Activated T-helper 1 cell treated with Interleukin-2 at 50 U/mL for 16 hours (primary cell): ENCODE data around the gene TDRD10.
"Not testable (repeated sequence)": the region's sequence is repeated elsewhere in the genome, so short reads cannot be mapped to it uniquely, and the experiment has no call there.

Experiments used
- DNase-seq: peaks from one replicate; pipeline ENCODE4 v3.0.0-alpha.2; 2020; ENCODE audit warnings: low read depth

TDRD10 gene

DNA sequence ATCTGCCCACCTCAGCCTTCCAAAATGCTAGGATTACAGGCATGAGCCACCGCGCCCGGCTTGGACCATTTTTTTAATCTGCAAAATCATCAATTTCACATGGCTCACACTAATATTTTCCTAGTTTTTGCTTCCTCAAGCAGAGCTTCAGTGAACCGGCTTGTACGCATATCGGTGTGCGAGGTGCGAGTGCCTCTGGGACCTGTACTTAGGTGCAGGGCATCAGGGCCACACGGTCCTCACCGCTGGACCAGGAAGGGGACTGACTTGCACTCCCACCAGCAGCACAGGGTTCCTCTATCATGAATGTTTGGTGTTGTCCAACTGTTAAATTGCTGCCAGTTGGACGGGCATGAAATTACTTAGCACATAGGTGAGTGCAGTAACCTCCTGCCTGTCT, 15.6 kb downstream of the TDRD10 start:
- DNase-seq, result no peak

DNA sequence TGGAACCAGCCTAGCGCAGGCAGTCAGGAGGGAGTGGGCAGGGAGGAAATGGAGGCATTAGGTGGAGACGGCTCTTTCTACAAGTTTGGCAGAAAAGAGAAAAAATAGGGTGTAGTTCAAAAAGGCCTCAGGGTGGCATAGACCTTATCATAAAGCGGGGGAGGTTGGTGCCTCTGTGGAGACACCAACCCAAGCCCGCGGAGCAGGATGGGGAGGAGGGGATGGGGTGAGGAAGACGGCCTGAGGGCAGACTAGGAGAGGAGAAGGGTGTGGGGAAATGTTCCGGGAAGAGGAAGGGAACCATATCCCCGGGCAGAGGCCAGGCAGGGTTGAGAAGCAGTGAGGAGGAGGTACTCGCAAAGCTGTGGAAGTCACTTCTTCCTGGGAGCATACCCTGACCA, 17.6 kb downstream of the TDRD10 start:
- DNase-seq, result no peak

DNA sequence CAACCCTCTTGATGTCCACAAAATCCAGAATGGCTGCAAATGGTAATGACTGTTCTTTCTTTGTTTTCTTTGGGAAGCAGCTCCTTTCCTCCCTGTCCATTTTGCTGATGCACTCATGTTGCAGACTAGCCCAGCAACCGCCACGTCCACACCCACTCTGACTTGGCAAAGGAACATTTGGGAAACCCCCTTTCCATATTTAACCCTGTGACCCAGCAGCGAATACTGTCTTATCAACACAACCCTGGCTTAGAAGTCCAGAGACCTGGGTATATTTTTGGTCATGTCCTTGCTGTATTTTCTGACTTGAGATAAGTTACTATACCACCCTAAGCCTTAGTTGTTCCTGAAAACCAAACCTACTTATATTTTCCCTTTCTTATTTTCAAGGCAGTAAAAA, 18.3 kb downstream of the TDRD10 start:
- DNase-seq, result no peak

DNA sequence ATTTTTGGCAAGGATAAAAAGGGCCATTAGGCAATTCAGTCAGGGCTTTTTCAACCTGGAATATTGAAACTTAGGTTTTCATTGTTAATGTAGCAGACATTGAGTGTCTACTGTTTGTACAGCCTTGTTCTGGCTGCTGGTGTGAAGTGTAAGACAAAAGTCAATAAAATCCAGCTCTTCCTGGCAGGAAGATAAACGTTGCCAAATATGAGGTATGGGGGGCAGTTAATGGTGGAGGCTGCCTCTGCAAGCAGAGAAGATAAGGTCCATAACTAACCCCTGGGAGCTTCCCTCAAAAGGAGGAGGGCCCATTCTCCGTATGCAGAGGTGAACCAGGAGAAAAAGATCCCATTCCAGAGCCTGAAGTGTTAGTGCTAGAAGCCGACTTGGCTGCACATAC, 19.7 kb downstream of the TDRD10 start:
- no peak for DNase-seq

DNA sequence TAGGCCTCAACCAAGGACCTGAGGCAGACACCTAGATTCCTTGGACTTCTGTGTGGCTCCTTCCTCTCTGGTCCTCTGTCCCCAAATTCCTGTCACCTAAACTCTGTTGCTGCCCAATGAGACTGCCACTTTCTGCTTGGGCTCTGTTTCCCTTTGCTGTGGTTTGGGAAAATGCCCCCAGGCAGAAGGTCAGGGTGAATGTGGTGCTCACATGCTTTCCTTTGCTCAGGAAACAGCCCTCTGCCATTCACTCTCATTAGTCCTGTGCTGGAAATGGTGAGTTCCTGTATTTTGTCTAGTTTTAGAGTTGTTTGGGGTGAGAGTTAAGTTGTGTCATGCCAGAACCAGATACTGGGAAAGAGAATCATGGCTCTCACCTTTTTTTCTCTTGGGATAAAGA, 22.9 kb downstream of the TDRD10 start:
- DNase-seq, result no peak

DNA sequence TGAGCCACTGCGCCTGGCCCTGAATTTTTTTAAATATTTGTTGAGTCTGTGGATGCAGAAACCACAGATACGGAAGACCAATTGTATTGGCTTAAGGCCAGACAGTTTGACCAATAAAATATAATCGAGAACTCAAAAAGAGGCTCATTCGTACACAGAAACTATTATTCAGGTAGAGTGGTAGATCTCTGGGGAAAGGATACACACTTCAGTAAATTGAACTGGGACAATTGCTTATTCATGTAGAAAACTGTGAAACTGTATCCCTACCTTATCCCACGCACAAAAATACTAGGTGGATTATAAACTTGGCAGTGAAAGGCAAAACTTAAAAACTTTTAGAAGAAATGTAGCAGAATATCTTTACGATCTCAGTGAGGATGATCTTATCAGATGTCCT, 25.2 kb downstream of the TDRD10 start:
- no peak for DNase-seq

DNA sequence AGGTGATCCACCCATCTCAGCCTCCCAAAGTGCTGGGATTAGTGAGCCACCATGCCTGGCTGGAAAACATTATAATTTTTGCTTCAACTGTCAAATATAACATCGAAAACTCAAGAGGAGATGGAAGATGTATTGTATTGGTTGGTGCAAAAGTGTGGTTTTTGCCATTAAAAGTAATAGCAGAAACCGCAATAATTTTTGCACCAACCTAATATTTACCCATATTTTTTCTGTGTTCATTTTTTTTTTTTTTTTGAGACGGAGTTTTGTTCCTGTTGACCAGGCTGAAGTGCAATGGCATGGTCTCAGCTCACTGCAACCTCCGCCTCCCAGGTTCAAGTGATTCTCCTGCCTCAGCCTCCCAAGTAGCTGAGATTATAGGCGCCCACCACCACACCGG, 27.3 kb downstream of the TDRD10 start:
- no peak for DNase-seq

DNA sequence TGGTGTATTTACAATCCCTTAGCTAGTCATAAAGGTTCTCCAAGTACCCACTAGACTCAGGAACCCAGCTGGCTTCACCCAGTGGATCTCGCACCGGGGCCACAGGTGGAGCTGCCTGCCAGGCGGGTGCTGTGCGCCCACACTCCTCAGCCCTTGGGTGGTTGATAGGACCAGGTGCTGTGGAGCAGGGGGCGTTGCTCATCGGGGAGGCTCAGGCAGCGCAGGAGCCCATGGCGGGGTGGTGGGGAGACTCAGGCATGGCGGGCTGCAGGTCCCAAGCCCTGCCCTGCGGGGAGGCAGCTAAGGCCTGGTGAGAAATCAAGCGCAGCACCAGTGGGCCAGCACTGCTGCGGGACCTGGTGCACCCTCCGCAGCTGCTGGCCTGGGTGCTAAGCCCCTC, 29.9 kb downstream of the TDRD10 start:
- DNase-seq, result not testable (repeated sequence)

DNA sequence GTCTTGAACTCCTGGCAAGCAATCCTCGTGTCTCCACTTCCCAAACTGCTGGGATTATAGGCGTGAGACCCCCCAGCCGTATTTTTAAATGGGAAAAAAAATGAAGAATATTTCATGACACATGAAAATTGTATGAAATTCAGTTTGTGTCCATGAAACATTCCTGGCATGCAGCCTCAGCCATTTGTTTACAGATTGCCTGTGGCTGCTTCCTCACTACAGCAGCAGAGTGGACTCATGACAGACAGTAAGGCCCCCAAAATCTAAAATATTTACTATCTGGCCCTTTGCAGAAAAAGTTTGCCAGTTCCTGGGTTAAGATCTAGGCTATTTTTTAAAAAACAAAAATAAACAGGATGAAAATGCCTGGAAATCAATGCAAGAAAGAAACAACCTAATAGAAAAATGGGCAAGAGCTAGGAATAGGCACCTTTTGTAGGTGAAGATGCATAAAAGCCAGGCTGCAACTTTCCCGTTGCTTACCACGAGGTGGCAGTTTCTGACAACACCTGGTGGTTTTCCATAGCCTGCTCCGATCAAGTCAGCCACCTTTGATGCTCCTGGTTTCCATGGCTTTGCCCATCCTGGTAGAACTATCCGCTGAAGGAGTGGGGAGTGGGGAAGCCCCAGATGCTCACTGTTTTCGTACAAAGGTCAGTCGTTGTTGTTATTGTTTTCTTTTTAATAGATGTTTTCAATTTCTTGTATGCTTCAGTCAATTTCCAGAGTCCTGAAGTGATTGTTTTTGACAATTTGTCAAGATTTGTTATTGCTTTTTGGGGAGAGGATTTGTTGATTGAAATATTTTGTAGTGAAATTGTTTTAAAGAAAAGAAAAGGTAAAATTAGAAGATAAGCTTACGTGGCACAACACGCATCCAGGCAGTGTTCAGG, 32.2 kb downstream of the TDRD10 start:
- no peak for DNase-seq

DNA sequence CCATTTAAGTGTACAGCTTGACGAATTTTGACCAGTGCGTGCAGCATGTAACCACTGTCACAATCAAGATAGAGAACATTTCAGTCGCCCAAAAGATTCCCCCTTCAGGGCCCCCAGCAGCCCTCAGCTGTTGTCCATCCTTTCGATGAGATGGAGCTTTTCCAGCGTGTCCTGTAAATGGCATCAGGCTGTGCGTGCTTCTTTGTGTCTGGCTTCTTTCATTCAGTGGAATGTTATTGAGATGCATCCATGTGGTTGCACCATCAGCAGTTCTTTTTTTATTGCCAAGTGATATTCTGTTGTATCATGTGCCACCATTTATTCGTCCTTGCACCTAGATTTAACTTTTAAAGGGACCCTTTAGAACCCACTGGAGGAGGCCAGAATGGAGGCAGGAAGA, 34.6 kb downstream of the TDRD10 start:
- no peak for DNase-seq

DNA sequence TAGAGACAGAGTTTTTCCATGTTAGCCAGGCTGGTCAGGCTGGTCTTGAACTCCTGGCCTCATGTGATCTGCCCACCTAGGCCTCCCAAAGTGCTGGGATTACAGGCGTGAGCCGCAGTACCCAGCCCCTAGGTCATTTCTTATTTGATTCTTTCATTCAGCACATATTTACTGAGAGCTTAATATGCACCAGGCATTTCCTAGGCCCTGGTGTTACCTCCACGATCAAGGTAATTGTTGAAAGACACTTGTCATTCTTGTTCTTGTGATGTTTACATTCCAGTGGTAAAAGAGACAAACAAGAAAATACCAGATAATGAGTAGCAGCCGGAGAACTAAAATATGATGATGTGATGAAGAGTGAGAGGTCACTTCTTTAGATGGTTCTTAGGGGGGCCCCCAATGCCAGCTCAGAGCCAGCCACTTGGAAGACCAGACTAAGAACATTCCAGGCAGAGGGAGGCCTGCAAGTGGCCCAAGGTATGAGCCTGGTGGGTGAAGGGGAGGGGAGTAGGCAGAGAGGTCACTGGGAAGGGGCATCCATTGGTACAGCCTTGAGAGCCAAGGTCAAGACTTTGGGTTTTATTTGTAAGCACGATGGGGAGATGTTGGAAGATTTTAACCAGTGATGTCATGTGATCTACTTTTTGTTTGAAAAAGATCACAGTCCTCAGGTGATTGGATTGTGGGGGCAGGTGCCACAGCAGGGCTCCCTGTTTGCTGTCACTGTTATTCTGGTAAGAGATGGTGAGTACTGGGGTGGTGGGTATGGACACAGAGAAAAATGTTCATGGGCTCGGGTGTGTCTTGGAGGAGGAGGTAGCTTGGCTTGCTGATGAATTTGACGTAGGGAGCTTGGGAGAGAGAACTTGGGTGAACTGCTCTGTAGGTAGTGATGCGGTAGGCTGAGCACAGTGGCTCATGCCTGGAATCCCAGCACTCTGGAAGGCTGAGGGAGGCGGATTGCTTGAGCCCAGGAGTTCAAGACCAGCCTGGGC, 37.8 kb downstream of the TDRD10 start:
- no peak for DNase-seq

DNA sequence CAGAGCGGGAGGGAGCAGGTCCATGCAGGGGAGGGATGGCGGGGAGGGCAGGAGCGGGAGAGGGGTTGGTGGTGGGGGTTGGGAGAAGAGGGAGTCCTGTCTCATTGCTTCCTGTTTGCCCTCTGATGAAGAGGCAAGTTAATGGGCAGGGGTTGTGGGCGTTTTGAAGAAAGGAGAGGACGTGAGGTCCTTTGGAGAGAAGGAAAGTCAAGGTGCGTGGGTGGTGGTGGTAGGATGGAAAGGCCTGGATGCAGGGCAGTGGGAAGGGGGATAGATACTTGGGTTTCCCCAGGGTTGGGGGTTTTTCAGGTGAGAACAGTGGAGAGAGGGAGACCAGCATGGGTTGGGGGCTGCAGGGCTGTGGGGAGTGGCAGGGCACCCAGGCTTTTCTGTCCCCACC, 39.2 kb downstream of the TDRD10 start:
- no peak for DNase-seq

DNA sequence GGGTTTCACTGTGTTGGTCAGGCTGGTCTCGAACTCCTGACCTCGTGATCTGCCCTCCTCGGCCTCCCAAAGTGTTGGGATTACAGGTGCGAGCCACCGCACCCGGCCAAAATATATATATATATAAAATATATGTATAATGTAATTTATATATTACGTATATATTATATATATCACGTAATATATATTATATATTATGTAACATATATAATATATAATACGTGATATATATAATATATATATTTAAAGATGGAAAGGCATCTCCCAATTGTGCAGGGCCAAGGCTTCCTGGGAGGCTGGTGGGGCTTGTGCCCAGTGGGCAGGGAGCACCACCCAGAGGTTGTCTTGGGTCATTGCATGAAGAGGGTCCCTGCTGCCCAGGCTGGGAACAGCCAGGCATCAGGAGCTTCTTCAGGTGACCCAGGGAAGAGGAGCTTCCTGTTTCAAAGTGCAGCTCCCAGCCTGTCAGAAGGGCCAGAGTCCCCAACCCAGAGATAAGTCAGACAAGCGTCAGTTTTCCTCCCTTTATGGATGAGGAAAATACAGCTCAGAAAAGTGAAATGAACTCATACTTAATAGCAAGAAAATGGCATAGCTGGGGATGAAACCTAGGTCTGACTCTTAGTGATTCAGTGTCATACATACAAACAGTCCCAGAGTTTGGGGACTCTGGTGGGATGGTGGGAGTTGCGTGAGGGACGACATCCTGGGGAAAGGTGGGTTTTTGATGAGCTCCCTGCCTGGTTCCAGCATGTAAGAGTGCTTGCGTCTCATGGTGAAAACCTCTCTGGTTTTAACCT, 44.4 kb downstream of the TDRD10 start:
- peak; percentile 30 for DNase-seq

DNA sequence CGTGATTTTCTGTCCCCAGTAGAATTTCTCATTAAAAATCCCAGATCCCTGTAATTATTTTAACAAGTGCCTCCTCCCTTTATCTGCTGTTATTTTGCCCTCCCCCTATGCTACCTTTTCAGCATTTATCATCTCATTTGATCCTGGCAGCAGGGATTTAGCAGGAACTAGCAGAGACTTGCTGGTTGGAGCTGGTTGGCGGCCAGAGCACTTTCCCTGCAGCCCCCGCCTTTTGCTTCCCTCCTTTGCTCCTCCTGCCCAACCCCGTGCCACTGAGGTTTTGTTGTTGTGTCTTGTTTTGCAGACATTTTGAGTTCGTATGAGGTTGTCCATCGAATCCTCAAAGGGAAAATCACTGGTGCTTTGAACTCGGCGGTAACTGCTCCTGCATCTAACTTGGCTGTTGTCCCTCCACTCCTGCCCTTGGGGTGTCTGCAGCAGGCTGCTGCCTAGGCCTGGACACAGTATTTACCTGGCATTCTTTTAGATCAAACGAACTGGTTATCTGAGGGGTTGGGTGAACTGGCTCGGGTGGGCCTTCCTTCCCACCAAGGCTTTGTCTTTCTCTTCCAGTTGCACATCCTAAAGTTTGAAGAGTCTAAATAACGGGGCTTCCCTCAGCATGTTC, 45.2 kb downstream of the TDRD10 start:
- DNase-seq, result no peak

DNA sequence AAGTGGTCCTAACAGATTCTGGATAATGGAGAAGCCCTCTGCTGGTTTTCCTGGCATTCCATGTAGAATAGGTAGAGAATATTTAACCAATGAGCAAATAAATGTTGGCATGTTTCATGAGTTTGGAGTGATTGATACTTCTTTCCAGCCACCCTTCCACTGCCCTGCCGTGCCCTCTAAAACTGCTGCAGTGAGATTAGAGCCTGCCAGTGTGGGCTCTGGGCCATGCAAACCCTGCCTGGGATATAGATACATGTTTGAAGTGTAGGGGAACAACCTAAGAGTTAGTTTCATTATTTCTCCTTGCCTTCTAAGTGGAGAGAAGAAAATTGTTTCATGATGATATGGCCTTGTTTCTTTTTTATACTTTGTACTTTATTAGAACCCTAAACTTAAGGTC, 46.0 kb downstream of the TDRD10 start:
- no peak for DNase-seq

DNA sequence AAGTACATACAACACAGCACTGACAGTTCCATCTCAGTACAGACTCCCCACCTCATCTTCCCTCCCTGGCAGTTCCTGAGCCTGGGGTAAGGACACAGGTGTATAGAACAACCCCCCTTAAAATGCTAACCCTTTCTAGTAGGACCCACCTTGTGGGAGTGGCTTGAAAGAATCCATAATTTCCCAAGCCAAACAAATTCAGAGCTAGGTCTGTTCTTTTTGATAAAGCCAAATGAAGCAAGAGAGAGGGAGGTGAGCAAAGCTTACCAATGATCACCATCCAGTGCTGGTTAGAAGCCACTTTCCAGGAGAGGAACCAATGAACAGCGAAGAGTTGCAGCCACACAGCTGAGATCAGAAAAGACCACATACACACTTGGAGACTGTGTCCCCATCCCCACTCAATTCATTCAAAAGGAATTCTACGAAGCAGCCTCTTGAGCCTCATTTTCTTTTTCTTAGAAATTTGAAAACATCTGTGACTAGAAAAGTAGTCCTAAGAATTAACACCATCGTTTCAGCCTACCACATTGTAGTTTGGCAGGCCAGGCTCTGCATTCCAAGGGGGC, 47.3 kb downstream of the TDRD10 start:
- no peak for DNase-seq

DNA sequence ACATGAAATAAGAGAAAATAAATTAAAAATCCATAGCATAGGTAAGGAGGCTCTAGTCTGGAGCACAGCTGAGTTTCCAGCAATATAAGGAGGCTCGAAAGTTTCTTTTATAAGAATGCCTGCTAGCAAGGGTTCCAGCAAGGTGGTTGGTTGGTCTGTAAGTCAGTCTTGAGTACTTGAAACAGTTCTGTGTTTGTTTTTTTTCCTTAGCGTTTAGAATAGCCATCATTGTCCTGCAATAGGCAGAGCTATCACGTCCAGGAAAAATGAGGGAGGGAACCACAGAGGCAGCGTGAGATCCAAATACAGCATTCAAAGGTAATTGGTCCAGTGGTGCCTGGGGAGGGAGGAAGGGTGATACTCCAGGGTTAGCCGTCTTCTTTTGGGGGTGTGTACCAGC, 48.1 kb downstream of the TDRD10 start:
- DNase-seq, result no peak

DNA sequence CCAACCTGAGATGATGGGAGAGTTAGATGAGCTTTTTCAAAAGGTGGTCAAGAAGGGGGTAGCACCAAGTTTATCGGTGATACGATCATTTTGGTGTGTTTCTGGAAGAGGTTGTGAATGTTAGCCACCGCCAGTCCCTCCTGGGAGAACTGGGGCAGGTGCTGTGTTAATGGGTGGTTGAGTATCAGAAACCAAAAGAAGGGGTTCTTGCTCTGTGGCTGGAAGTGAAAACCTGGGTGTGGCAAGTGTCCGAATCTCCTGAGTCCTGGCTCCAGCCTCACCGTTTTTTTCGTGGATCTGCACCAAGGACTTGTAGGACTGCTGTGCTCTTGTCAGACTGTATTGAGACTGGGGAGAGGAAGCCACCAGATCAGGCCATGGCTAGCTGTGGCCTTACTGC, 48.6 kb downstream of the TDRD10 start:
- no peak for DNase-seq

DNA sequence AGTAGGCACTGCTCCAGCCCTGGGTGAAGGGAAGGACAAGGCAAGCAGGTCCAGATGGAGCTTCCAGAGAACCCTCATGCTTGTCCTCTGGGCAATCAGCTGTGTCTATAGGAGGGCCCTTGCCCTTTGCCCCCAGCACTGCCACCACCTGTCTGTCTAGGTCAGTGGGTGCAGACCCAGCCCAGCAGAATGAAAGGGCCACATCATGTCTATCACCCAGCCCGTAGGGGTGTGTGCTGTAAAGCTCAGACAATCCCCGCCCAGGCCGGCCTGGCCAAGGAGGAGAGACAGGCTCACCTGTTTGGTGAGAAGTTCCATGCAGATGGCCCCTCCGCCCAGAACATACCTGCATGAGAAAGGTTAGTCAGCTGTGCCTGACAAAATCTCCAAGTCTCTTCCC, 49.5 kb downstream of the TDRD10 start:
- DNase-seq, result no peak

DNA sequence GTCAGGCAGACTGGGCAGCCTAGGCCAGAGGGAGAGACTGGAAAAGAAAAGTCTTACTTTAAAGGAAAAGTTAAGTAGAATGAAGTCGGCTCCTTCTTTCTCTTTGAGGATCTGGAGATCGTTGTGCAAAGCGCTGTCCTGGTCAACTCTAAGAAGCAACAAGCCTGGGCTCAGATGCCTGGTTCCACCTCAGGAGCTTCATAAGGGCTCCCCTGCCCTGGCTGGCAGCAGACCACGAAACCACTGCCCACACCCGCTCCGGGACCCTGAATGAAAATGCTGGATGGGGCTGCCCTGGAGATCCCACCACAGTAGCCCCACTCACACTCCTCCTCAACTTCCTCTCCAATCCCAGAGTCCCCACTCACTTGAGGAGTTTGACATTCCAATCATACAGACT, 50.0 kb downstream of the TDRD10 start:
- no peak for DNase-seq
